ENCODE data around the gene OR4K14.
"Not testable (repeated sequence)": the region's sequence is repeated elsewhere in the genome, so short reads cannot be mapped to it uniquely, and the experiment has no call there.

OR4K14 gene, protein sequence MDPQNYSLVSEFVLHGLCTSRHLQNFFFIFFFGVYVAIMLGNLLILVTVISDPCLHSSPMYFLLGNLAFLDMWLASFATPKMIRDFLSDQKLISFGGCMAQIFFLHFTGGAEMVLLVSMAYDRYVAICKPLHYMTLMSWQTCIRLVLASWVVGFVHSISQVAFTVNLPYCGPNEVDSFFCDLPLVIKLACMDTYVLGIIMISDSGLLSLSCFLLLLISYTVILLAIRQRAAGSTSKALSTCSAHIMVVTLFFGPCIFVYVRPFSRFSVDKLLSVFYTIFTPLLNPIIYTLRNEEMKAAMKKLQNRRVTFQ

GRCh38 chr14:20019257-20019865 lies at the start of gene OR4K14:
OR4K14 (minus strand) TSS chr14:20019307; CDS start chr14:20015193, 4,114 bp downstream.
- DNase-seq = no peak

DNA sequence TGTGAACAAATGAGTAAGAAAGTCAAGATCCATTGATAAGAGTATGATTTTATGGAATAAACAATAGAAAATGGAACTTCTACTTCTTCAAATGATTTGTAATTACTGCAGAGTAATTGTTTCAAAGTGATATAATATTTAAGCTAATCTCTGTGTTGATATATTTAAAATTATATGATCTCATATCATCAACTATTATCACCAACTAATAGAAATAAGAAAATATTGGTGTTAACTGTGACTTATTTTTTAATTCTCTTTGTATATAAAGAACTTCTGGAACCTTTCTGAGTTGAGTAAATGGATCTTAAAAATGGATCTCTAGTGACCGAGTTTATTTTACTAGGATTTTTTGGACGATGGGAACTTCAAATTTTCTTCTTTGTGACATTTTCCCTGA lies 40.6 kb upstream of the OR4K14 start, which contains the start of gene OR4L1:
Gene OR4L1, plus strand, starts transcription at position 301 of the 400 bp plus-strand sequence. Its CDS starts 0 bp downstream, at position 301.
- no peak for DNase-seq

DNA sequence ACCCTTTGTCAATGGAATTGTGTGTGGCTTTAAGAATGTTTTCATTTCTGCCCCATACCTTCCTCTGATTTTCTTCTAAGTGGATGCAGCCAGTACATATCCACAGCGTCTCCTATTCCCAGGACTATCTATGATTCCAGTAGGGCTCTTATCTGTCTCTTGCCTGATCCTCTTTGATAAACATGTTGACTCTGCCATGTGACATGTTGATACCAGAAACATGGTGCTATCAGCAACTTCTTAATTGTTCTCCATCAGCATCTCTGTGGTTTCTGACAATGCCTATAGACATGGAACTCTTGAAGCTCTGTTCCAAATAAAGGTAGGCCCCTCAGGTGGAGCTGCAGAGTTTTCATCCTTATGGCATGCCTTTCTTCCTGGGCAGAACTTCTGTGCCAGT lies 29.1 kb upstream of the OR4K14 start:
- DNase-seq = no peak

DNA sequence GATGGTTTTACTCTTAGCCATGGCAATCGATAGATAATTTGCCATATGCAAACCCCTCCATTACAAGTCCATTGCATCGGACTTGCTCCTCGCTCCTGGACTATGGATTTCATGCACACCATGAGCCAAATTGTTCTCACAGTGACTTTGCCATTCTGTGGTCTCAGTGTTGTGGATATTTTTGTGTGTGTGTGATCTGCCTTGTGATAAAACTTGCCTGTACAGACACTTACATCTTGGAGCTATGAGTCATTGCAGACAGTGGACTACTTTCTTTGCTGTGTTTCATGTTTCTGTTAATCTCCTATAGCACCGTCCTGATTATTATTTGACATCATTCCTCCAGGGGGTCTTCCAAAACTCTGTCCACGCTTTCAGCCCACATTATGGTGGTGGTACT lies 25.1 kb upstream of the OR4K14 start:
- DNase-seq = no peak

DNA sequence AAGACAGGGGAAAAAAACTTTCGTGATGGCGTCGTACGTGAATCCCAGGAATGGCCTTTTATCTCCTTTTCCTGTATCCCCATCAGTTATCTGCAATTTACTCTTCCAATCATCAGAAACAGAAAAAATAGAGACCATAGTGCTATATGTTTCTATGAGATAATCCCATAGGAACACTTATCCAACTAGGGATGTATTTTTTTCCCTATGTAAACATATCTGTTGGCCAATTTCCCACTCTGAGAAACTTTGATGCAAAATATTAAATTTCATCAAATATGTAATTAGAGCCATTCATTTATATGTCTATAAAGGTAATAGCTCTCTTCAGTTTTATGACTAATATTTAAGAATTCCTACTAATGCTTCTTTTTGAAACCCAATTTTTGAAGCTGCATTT lies 16.8 kb upstream of the OR4K14 start, which contains the start of gene OR4K13:
Gene OR4K13, minus strand, starts transcription at position 101 of the 400 bp plus-strand sequence. CDS start 1,280 bp downstream, outside the sequence.
- DNase-seq = no peak

DNA sequence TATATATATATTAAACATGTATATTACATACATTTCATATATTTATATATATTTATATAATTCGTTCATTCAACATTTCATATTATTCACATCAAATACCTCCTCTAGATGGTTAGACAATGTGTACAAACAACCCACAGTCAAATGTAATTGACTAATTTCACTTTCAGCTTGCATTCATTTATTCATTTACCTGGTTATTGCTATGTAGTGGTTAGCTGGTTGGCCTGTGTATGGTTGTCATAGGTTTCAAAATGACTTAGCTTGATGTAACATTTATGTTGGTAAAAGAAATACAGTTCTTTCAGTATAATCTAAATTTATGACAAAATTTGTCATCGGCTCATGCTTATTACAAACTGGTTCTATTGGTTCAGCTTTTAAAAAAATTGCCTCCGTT lies 16.3 kb upstream of the OR4K14 start:
- no peak for DNase-seq

- no peak for DNase-seq
Observed at GRCh38 chr14:20031058-20031457, 12.0 kb upstream of the OR4K14 start.

DNA sequence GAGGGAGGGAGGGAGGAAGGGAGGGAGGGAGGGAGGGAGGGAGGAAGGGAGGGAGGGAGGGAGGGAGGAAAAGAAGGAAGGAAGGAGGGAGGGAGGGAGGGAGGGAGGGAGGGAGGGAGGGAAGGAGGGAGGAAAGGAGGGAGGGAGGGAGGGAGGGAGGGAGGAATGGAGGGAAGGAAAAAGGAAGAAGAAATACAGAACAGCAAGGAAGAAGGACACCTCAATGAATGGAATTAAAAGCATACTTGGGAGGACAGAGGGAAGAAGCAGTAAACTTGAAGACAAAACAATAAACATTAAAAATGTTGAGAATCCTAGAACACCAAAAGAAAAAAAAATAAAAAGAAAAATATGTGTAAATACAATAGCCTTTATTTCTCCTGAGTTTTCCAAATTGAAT lies 11.0 kb downstream of the OR4K14 start:
- no peak for DNase-seq

DNA sequence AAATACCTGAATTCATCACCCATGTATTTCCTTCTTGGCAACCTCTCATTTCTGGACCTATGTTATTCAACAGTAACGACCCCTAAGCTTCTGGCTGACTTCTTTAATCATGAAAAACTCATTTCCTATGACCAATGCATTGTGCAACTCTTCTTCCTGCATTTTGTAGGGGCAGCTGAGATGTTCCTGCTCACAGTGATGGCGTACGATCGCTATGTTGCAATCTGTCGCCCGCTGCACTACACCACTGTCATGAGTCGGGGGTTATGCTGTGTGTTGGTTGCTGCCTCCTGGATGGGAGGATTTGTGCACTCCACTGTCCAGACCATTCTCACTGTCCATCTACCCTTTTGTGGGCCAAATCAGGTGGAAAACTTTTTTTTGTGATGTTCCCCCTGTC lies 16.8 kb downstream of the OR4K14 start:
- DNase-seq = peak; percentile 23

- no peak for DNase-seq
Observed at GRCh38 chr14:20001863-20002262, 17.2 kb downstream of the OR4K14 start, which contains the start of gene OR4Q2. OR4Q2 (plus strand) TSS chr14:20002163.

- DNase-seq = no peak
Observed at GRCh38 chr14:19993438-19993837, 25.7 kb downstream of the OR4K14 start.

GRCh38 chr14:19975291-19975690 lies 43.8 kb downstream of the OR4K14 start, which contains the start of gene OR4K15:
OR4K15 (plus strand) TSS chr14:19975591; CDS start chr14:19975591, 0 bp downstream.
- DNase-seq = no peak

GRCh38 chr14:19974844-19975243 lies 44.3 kb downstream of the OR4K14 start:
- DNase-seq = peak; percentile 3

GRCh38 chr14:19969735-19970134 lies 49.4 kb downstream of the OR4K14 start:
- DNase-seq = not testable (repeated sequence)
